PFSK-1 (cell line): ENCODE measurements around the gene SCN4B.

ENCODE experiments used
- FOXP2 ChIP-seq: optimal IDR thresholded peaks from 2 replicates; pipeline ENCODE3; 2011; ENCODE audit warnings: borderline replicate concordance, control low read depth, inconsistent platforms; ENCODE audit not compliant: insufficient read depth; ENCODE audit errors: extremely low read length, extremely low read depth
- POLR2AphosphoS5 ChIP-seq: IDR thresholded peaks from 2 replicates; pipeline ENCODE4 v1.6.1; 2012; ENCODE audit warnings: low read depth, mild to moderate bottlenecking, control low read depth, low read length, moderate library complexity
- TAF1 ChIP-seq: IDR thresholded peaks from 2 replicates; pipeline ENCODE4 v1.6.1; 2012; ENCODE audit warnings: low read length, control low read depth, borderline replicate concordance; ENCODE audit not compliant: insufficient read depth
- TF ChIP-seq, protein P1 (sequence below), 2 experiments: IDR thresholded peaks; 2 replicates each; pipeline versions ENCODE4 v1.6.1 to v1.8.0; 2011 to 2012; ENCODE audit warnings: low read depth in 2 of 2, low read length in 2 of 2, control low read depth in 1 of 2, inconsistent platforms in 1 of 2, mild to moderate bottlenecking in 1 of 2, moderate library complexity in 1 of 2; ENCODE audit not compliant: insufficient read depth in 1 of 2

- TF ChIP-seq TAF1 (no peak), FOXP2 (no peak), POLR2AphosphoS5 (no peak)
- TF ChIP-seq, protein P1, sequence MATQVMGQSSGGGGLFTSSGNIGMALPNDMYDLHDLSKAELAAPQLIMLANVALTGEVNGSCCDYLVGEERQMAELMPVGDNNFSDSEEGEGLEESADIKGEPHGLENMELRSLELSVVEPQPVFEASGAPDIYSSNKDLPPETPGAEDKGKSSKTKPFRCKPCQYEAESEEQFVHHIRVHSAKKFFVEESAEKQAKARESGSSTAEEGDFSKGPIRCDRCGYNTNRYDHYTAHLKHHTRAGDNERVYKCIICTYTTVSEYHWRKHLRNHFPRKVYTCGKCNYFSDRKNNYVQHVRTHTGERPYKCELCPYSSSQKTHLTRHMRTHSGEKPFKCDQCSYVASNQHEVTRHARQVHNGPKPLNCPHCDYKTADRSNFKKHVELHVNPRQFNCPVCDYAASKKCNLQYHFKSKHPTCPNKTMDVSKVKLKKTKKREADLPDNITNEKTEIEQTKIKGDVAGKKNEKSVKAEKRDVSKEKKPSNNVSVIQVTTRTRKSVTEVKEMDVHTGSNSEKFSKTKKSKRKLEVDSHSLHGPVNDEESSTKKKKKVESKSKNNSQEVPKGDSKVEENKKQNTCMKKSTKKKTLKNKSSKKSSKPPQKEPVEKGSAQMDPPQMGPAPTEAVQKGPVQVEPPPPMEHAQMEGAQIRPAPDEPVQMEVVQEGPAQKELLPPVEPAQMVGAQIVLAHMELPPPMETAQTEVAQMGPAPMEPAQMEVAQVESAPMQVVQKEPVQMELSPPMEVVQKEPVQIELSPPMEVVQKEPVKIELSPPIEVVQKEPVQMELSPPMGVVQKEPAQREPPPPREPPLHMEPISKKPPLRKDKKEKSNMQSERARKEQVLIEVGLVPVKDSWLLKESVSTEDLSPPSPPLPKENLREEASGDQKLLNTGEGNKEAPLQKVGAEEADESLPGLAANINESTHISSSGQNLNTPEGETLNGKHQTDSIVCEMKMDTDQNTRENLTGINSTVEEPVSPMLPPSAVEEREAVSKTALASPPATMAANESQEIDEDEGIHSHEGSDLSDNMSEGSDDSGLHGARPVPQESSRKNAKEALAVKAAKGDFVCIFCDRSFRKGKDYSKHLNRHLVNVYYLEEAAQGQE (IDR thresholded peaks at IDR 0.05; ENCODE audit: insufficient read depth in 1 of 2, low read depth in 2 of 2, low read length in 2 of 2): no peak
Observed at GRCh38 chr11:118168316-118168715, 15.7 kb upstream of the SCN4B start.
